ENCODE measurements around the gene DNAH10. TPM values are rescaled to one million over a fixed set of nuclear protein-coding genes. Genes with fewer than 3 reads are reported as not detected.

Gene DNAH10
- total RNA-seq, 1 experiment from 2014 or later: 0.17 TPM

DNA sequence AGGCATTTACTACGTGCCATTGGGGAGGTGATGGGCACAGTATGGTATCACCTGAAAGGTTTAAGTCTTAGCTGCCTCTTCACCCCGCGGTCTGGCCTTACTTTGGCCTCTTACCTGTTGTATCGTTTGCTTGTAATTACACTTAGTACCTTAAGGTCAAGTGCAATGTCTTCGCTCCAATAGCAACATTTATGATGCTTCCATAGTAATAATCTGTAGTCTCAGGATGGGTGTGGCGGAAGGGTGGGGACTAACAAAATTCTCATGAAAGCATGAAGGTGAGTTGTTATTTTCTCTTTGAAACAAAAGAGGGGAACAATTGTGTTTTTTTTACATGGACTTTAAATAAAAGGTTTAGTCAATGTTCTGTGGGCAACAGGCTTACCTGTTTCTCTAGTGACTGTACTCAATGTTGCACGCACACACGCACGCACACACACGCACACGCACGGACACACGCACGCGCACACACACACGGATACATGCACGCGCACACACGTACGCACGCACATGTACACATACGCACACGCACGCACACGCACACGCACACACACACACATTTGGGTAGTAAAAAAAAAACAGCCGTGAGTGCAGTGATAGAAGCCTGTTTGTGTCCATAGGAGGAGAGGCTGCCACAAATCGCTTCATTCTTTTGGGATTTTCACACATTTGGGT lies 91.4 kb downstream of the DNAH10 start:
- no peaks in the 10 kb centered on the region for H3K79me2 ChIP-seq (ENCODE audit: insufficient read depth, low read length)
- no peak overlapping the region for H2BK5ac ChIP-seq (ENCODE audit: insufficient read length, low read length)
- no peaks in the 10 kb centered on the region for H4K20me1 ChIP-seq (ENCODE audit: control insufficient read depth, insufficient read depth, insufficient read length)
- no peak overlapping the region for H2BK12ac ChIP-seq (ENCODE audit: insufficient read length, low read depth, low read length)
- no peak overlapping the region for H2BK120ac ChIP-seq (ENCODE audit: low read depth, low read length, poor library complexity, severe bottlenecking)
- Mint-ChIP-seq H3K27ac (no peak overlapping the region), H3K9me3 (no peaks in the 10 kb centered on the region; a peak in 2 of 5 replicates), H3K4me3 (no peak overlapping the region), H3K36me3 (ENCODE audit: insufficient read depth in 1 of 3, low read depth in 3 of 3) (no peaks in the 10 kb centered on the region), H3K27me3 (ENCODE audit: low read depth) (peaks cover 74% of the 10 kb centered on the region), H3K4me1 (no peaks in the 10 kb centered on the region)
- H3K23ac ChIP-seq (ENCODE audit: insufficient read length, low read depth, low read length): no peak overlapping the region
- no peak overlapping the region for H3K56ac ChIP-seq (ENCODE audit: insufficient read length, low read depth, low read length)
- H4K5ac ChIP-seq (ENCODE audit: insufficient read length, low read depth, low read length): no peak overlapping the region
- DNase-seq: no peak
- no peak overlapping the region for H4K91ac ChIP-seq (ENCODE audit: insufficient read length, low read depth, low read length)
- WGBS (ENCODE audit: extremely low coverage, insufficient read length, low lambda C conversion rate): no CpG with 5 or more reads among the region's 28 CpGs
- no peak overlapping the region for H3T11ph ChIP-seq (ENCODE audit: low read length)
- H2BK15ac ChIP-seq (ENCODE audit: low read depth, low read length): no peak overlapping the region
- no peak overlapping the region for H4K8ac ChIP-seq (replicated peaks; ENCODE audit: insufficient read length, low read depth, low read length)
- H2AFZ ChIP-seq (ENCODE audit: low read length): no peak overlapping the region
- H3K27ac ChIP-seq (ENCODE audit: insufficient read length, low read depth, low read length): no peak overlapping the region
- TF ChIP-seq, protein P1, sequence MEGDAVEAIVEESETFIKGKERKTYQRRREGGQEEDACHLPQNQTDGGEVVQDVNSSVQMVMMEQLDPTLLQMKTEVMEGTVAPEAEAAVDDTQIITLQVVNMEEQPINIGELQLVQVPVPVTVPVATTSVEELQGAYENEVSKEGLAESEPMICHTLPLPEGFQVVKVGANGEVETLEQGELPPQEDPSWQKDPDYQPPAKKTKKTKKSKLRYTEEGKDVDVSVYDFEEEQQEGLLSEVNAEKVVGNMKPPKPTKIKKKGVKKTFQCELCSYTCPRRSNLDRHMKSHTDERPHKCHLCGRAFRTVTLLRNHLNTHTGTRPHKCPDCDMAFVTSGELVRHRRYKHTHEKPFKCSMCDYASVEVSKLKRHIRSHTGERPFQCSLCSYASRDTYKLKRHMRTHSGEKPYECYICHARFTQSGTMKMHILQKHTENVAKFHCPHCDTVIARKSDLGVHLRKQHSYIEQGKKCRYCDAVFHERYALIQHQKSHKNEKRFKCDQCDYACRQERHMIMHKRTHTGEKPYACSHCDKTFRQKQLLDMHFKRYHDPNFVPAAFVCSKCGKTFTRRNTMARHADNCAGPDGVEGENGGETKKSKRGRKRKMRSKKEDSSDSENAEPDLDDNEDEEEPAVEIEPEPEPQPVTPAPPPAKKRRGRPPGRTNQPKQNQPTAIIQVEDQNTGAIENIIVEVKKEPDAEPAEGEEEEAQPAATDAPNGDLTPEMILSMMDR (conservative IDR thresholded peaks at IDR 0.05): no peak
- H3K4ac ChIP-seq (ENCODE audit: low read depth, low read length): no peak overlapping the region
- H3K4me1 ChIP-seq (ENCODE audit: insufficient read depth, low read length): no peaks in the 10 kb centered on the region
- no peaks in the 10 kb centered on the region for H3K79me1 ChIP-seq (ENCODE audit: insufficient read depth, low read depth, low read length, poor library complexity, severe bottlenecking)
- H3K9me3 ChIP-seq (ENCODE audit: control insufficient read depth, low read depth, low read length): no peaks in the 10 kb centered on the region
- H2BK20ac ChIP-seq (ENCODE audit: low read depth, low read length, poor library complexity, severe bottlenecking): no peak overlapping the region
- H3K4me2 ChIP-seq (ENCODE audit: insufficient read depth, insufficient read length, low read length): no peak overlapping the region
- no peaks in the 10 kb centered on the region for H3K23me2 ChIP-seq (ENCODE audit: insufficient read length, low read depth, low read length, poor library complexity, severe bottlenecking)
- H3K27me3 ChIP-seq (ENCODE audit: insufficient read depth, low read length): no peaks in the 10 kb centered on the region
- H3K18ac ChIP-seq (ENCODE audit: insufficient read length, low read depth, low read length): no peak overlapping the region
- H2AK5ac ChIP-seq (ENCODE audit: insufficient read length, low read length): no peak overlapping the region
- H3K14ac ChIP-seq (ENCODE audit: insufficient read depth, low read length): no peak overlapping the region
- H3K9ac ChIP-seq (ENCODE audit: extremely low read depth, insufficient read length, low read length): no peak overlapping the region

Data from H9 (cell line).